Stimulated activated CD8-positive, alpha-beta memory T cell treated with anti-CD3 and anti-CD28 coated beads, Interleukin-15, amount 100 ng/mL, for 4 hours (primary cell): ENCODE results near the gene TLN1.

Experiments used
- DNase-seq, 2 donors: peaks; one replicate each; pipeline ENCODE4 v3.0.0-alpha.2; 2020; ENCODE audit warnings: low read depth in 2 of 2

TLN1 gene

DNA sequence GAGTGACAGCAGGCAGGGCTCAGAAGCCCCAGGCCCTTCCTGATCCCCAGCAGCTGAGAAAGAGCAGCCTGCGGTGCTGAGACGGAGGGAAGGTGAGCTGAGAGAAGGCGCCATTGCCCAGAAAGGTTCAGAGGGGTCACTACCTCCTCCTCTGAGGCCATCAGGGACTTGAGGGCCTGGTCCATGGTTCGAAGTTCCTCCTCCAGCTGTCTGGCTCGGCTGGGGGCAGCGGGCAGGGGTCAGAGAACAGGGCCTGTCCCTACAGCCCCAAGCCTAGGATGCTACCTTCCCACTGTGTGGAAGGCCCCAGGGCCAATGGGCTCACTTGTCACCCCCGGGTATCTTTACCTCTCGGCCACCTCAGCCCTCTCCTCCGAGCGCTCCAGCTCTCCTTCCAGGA is 47.1 kb downstream of the TLN1 start:
- no peak for DNase-seq

DNA sequence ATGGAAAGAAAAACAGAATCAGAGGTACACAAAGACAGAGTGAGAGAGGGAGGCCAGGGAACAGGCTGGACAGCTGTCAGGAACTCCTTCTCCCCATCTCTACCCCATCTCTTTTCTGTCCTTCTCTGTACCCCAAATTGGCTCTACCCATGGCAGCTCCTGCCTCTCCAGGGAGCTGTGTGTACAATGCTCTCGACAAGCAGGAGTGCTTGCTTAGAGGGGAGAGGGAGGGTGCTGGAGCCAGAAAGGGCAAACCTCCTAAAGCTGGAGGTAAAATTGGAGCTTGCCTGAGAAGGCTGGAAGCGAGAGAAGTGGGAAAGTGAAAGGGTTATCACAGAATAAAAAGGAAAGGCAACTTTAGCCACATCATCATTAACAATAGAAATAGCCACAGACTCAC is 48.7 kb downstream of the TLN1 start:
- DNase-seq: no peak

GRCh38 chr9:35682520-35683315 is 49.3 kb downstream of the TLN1 start:
- no peak for DNase-seq

- no peak for DNase-seq
These were observed 49.9 kb downstream of the TLN1 start for GRCh38 chr9:35682051-35682450.

DNA sequence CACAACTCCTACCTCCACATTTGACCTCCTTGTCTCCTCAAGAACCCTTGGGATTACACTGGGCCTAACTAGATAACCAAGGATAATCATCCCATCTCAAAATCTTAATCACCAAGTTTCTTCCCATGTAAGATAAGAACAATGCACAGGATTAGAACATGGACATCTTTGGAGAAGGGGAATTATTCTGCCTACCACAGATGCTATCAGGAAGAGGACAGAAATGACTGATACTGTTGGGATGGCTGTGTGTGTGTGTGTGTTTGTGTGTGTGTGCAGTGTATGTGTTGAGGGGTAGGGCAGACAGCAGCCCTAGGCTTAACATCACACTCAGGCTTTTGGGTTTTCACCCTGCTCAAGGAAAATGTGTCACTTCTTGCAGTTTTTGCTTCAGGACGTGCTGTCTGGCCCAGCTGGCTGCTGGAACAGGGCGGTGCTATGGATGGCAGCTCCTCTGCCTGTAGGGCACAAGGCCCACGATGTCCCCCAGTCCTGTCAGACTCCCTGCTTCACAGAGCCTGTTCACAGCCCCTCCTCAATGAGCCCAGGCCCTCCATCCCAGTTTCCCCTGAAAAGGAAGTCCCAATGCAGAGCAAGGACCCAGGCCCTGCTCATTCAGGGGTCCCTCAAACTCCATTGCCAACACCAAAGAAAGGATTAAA is 50.5 kb downstream of the TLN1 start:
- DNase-seq: no peak

DNA sequence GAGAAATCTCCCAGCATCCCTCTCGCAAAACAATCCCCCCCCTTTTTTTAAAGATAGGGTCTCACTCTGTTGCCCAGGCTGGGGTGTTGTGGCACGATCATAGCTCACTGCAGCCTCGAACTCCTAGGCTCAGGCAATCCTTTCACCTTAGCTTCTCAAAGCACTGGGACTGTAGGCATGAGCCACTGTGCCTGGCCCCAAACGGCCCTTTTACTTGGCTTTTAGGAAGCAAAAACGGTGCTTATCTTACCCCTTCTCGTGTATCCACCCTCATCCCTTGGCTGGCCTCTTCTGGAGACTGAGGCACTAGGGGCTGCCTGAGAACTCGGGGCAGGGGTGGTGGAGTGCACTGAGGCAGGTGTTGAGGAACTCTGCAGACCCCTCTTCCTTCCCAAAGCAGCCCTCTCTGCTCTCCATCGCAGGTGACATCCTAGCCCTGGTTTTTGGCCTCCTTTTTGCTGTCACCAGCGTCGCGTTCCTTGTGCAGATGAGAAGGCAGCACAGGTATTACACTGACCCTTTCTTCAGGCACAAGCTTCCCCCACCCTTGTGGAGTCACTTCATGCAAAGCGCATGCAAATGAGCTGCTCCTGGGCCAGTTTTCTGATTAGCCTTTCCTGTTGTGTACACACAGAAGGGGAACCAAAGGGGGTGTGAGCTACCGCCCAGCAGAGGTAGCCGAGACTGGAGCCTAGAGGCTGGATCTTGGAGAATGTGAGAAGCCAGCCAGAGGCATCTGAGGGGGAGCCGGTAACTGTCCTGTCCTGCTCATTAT is 51.5 kb downstream of the TLN1 start:
- DNase-seq: no peak

GRCh38 chr9:35679766-35680330 is 52.1 kb downstream of the TLN1 start:
- no peak for DNase-seq

DNA sequence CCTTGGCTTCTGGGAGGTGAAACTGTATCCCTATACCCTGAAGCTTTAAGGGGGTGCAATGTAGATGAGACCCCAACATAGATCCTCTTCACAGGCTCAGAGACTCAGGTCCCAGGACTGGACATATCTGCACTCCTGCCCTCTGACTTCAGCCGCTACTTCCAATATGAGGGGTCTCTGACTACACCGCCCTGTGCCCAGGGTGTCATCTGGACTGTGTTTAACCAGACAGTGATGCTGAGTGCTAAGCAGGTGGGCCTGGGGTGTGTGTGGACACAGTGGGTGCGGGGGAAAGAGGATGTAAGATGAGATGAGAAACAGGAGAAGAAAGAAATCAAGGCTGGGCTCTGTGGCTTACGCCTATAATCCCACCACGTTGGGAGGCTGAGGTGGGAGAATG is 52.9 kb downstream of the TLN1 start:
- DNase-seq: no peak

GRCh38 chr9:35675732-35676392 is 56.1 kb downstream of the TLN1 start:
- no peak for DNase-seq

GRCh38 chr9:35675204-35675603 is 56.8 kb downstream of the TLN1 start:
- no peak for DNase-seq

- DNase-seq: no peak
These were observed 58.0 kb downstream of the TLN1 start for GRCh38 chr9:35674025-35674361.

GRCh38 chr9:35673132-35674024 is 58.6 kb downstream of the TLN1 start, which contains the start of gene CA9:
TSS of gene CA9 (plus strand) at chr9:35673928. CDS start at chr9:35673960, 32 bp downstream.
- no peak for DNase-seq

- DNase-seq: no peak
These were observed 62.5 kb downstream of the TLN1 start for GRCh38 chr9:35669331-35670145.

- DNase-seq: no peak
These were observed 64.1 kb downstream of the TLN1 start for GRCh38 chr9:35667939-35668338.

GRCh38 chr9:35666549-35666948 is 65.4 kb downstream of the TLN1 start:
- no peak for DNase-seq

DNA sequence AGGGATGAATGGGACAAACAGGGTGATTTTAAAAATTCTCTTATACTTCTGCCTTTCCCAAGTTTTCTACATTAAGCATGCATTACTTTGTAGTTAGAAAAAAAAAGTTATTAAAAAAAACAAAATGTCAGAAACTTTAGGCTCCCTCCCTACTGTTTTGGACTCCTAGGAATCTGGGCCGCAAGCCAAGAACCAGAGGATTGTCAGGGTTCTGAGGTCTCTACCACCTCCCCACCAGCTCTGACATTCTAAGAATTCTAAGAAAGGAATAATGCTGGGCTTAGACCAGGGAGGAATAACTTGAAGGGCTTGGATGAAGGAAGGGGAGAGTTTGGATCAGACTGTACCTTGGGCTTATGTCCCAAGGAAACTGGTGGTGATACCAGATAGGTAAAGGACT is 66.0 kb downstream of the TLN1 start:
- no peak for DNase-seq

DNA sequence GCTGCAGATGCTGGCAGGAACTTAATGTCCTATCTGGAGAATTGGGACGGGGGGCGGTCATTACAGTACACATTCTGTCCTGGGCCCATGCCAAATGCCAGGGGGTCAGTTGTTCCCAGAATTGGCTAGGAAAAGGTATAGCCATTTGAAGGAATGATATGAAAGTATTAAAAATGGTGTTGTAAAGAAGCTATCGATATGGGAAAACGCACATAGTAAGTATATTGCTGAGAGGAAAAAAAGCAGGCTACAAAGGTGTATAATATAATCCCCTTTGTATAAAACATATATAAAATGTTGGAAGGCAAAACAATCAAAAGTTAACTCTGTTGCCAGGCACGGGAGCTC is 66.5 kb downstream of the TLN1 start:
- no peak for DNase-seq

DNA sequence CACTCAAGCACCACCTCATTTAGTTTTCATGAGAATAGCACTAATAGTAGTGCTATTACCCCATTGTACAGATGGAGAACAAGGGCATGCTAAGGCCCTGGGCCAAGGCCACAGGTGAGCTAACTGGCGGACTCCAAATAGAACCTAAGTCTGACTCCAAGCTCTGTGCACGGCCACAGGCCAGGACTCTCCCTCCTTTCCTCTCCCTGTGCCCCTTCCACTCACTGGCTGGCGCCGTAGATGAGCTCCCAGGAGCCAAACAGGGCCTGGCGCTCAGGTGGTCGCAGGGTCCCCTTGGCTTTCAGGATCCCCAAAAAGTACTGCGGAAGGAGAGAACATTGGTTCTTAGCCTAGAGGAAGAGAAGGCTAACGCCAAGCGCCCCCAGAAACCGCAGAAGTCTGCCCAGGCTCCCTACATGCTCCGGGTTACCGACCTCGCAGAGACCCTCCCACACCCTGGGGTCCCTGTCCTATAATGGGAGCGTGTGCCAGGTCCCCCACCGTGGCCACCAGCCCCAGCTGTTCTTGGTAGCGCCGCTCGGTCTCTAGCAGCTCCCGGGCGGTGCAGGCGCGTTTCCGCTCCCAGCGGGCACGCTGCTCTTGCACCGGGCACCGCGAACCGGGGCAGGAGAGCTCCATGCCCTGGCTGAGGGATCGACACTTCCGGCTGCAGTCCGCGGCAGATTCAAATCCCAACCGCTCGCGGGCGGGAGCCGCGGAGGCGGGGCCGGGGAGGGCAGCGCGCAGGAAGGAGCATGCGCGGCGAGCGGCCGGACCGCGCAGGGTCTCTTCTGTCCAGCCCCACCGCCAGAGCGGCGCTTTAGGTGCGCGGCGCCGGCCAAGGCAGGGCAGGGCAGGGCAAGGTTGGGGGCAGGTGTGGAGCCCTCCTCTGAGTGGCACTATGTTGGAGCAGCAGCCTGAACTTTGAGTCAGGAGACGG is 67.2 kb downstream of the TLN1 start, which contains the start of gene ARHGEF39:
Gene ARHGEF39, minus strand, starts transcription at position 665 of the 940 bp plus-strand sequence. Its CDS starts 26 bp downstream, at position 639.
- DNase-seq: no peak

DNA sequence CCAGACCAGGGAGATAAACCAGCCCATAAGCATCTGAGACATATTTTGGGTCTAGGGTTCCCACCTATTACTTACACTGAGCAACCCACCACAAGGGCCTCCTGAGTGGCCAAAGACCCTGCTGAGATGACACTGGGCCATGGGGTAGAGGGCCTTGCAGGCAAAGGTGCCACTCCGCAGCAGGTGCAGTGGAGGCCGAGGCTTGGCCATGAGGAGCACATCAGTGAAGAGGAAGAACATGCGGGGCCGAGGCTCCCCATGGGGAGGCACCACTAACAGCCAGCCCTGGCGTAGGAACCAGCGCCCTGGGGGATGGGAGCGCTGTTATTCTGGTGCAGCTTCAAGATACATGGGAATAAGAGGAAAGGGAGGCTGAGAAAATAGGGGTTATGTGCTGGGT is 69.6 kb downstream of the TLN1 start:
- DNase-seq: no peak
